ENCODE data around the gene RNU6-7. TPM values are rescaled to one million over a fixed set of nuclear protein-coding genes. Genes with fewer than 3 reads are reported as not detected.

The RNU6-7 gene
- total RNA-seq, 1 donor from 2014 or later, result not detected

- no peak overlapping the region for H3K4me3 Mint-ChIP-seq (ENCODE audit: unreplicated experiment)
- H3K9me3 Mint-ChIP-seq (ENCODE audit: low read depth), result no peaks in the 10 kb centered on the region
- TF ChIP-seq CTCF (IDR thresholded peaks at IDR 0.05), result no peak
- H3K36me3 Mint-ChIP-seq (ENCODE audit: low read depth), result no peaks in the 10 kb centered on the region
- H3K27me3 Mint-ChIP-seq (ENCODE audit: low read depth), result no peaks in the 10 kb centered on the region
- H3K4me1 Mint-ChIP-seq (ENCODE audit: low read depth), result peaks cover 44% of the 10 kb centered on the region
- no peak for DNase-seq (ENCODE audit: low spot score)
- peak overlapping the region; percentile 93 for H3K27ac Mint-ChIP-seq (ENCODE audit: unreplicated experiment)
Observed at GRCh38 chr14:32225378-32225920, 23.6 kb downstream of the RNU6-7 start.

GRCh38 chr14:32226056-32226455, 24.2 kb downstream of the RNU6-7 start:
- Mint-ChIP-seq H3K27me3 (ENCODE audit: low read depth) (no peaks in the 10 kb centered on the region), H3K4me3 (ENCODE audit: unreplicated experiment) (no peak overlapping the region), H3K36me3 (ENCODE audit: low read depth) (no peaks in the 10 kb centered on the region), H3K4me1 (ENCODE audit: low read depth) (peaks cover 50% of the 10 kb centered on the region), H3K27ac (ENCODE audit: unreplicated experiment) (peak overlapping the region; percentile 17), H3K9me3 (ENCODE audit: low read depth) (no peaks in the 10 kb centered on the region)
- no peak for TF ChIP-seq CTCF (IDR thresholded peaks at IDR 0.05)
- DNase-seq (ENCODE audit: low spot score), result no peak

- H3K27ac Mint-ChIP-seq (ENCODE audit: unreplicated experiment), result peak overlapping the region; percentile 34
- no peaks in the 10 kb centered on the region for H3K9me3 Mint-ChIP-seq (ENCODE audit: low read depth)
- peaks cover 36% of the 10 kb centered on the region for H3K4me1 Mint-ChIP-seq (ENCODE audit: low read depth)
- no peaks in the 10 kb centered on the region for H3K27me3 Mint-ChIP-seq (ENCODE audit: low read depth)
- peak; percentile 32 for TF ChIP-seq CTCF (IDR thresholded peaks at IDR 0.05)
- no peak overlapping the region for H3K4me3 Mint-ChIP-seq (ENCODE audit: unreplicated experiment)
- H3K36me3 Mint-ChIP-seq (ENCODE audit: low read depth), result no peaks in the 10 kb centered on the region
- DNase-seq (ENCODE audit: low spot score), result no peak
Observed at GRCh38 chr14:32230181-32230580, 28.3 kb downstream of the RNU6-7 start.

- H3K27ac Mint-ChIP-seq (ENCODE audit: unreplicated experiment), result peak overlapping the region; percentile 20
- no peak overlapping the region for H3K4me3 Mint-ChIP-seq (ENCODE audit: unreplicated experiment)
- no peak for TF ChIP-seq CTCF (IDR thresholded peaks at IDR 0.05)
- H3K9me3 Mint-ChIP-seq (ENCODE audit: low read depth), result no peaks in the 10 kb centered on the region
- no peak for DNase-seq (ENCODE audit: low spot score)
- H3K27me3 Mint-ChIP-seq (ENCODE audit: low read depth), result no peaks in the 10 kb centered on the region
- H3K4me1 Mint-ChIP-seq (ENCODE audit: low read depth), result peaks cover 30% of the 10 kb centered on the region
- no peaks in the 10 kb centered on the region for H3K36me3 Mint-ChIP-seq (ENCODE audit: low read depth)
Observed at GRCh38 chr14:32230695-32231280, 28.9 kb downstream of the RNU6-7 start.

- Mint-ChIP-seq H3K4me3 (ENCODE audit: unreplicated experiment) (no peak overlapping the region), H3K36me3 (ENCODE audit: low read depth) (no peaks in the 10 kb centered on the region), H3K27ac (ENCODE audit: unreplicated experiment) (no peak overlapping the region), H3K27me3 (ENCODE audit: low read depth) (no peaks in the 10 kb centered on the region), H3K4me1 (ENCODE audit: low read depth) (peaks cover 26% of the 10 kb centered on the region), H3K9me3 (ENCODE audit: low read depth) (no peaks in the 10 kb centered on the region)
- DNase-seq (ENCODE audit: low spot score), result no peak
- TF ChIP-seq CTCF (IDR thresholded peaks at IDR 0.05), result no peak
Observed at GRCh38 chr14:32232481-32232880, 30.6 kb downstream of the RNU6-7 start.
